B cell (primary cell): ENCODE results near the gene ENG. TPM values are rescaled to one million over a fixed set of nuclear protein-coding genes. Genes with fewer than 3 reads are reported as not detected.
A peak's percentile ranks its signal among the peaks of the same experiment; 100 is the strongest.

Experiments
- ATAC-seq: fragments of 200-7000 bp; cut with Tn5 transposase; one replicate; pipeline ENCODE4 v1.10.0; 2021; ENCODE audit warnings: low read depth, mild to moderate bottlenecking, moderate number of reproducible peaks, moderate library complexity
- CTCF ChIA-PET: fragments of 350-600 bp; sonication (Branson Sonifier 250); formaldehyde crosslinking; loops from one replicate; lab custom pipeline; 2021; ENCODE audit warnings: antibody characterized with exemption, inconsistent platforms; lab: Charles Lee
- POLR2A ChIA-PET: fragments of 350-600 bp; sonication (Branson Sonifier 250); formaldehyde crosslinking; loops from one replicate; lab custom pipeline; 2021; ENCODE audit warnings: antibody characterized with exemption; lab: Charles Lee
- DNase-seq: peaks from one replicate; pipeline ENCODE4 v3.0.0; 2013
- H2AFZ ChIP-seq: 2 replicates; pipeline ENCODE4 v1.6.1; 2012; ENCODE audit warnings: mild to moderate bottlenecking, low read depth, low read length; ENCODE audit not compliant: insufficient read depth, poor library complexity, severe bottlenecking
- H3K27ac ChIP-seq, 2 donors: 1 replicate in 1 of 2; 2 replicates in 1 of 2; pipeline ENCODE4 v1.5.1; 2012 to 2013; ENCODE audit warnings: low read length in 2 of 2, mild to moderate bottlenecking in 2 of 2, moderate library complexity in 1 of 2
- H3K27me3 ChIP-seq, 4 experiments: fragments of 200-600 bp in 1 of 4; sonication (generic) in 1 of 4; replicated peaks in 1 of 4; 1 replicate in 2 of 4; 2 replicates in 2 of 4; pipeline versions ENCODE4 v1.6.1 to v1.7.0; 2013 to 2016; ENCODE audit warnings: low read length in 3 of 4, mild to moderate bottlenecking in 2 of 4, mixed read lengths in 1 of 4, moderate library complexity in 1 of 4; ENCODE audit not compliant: insufficient read depth in 4 of 4, control insufficient read depth in 3 of 4; ENCODE audit errors: control extremely low read depth in 1 of 4
- H3K36me3 ChIP-seq, 2 experiments: replicated peaks in 1 of 2; 1 replicate in 1 of 2; 2 replicates in 1 of 2; pipeline versions ENCODE4 v1.6.1 to v1.7.1; 2013; ENCODE audit warnings: low read length in 1 of 2; ENCODE audit not compliant: insufficient read depth in 2 of 2, control insufficient read depth in 1 of 2; ENCODE audit errors: control extremely low read depth in 1 of 2, extremely low read depth in 1 of 2
- H3K4me1 ChIP-seq, 2 donors: fragments of 200-600 bp in 1 of 2; sonication (generic) in 1 of 2; 1 replicate in 1 of 2; 2 replicates in 1 of 2; pipeline versions ENCODE4 v1.5.1 to v1.6.1; 2013 to 2017; ENCODE audit warnings: low read length in 2 of 2; ENCODE audit not compliant: control insufficient read depth in 2 of 2, insufficient read depth in 2 of 2
- H3K4me2 ChIP-seq: replicated peaks from 2 replicates; pipeline ENCODE3; 2012; ENCODE audit warnings: mild to moderate bottlenecking, low read depth, low read length; ENCODE audit not compliant: poor library complexity, severe bottlenecking
- H3K4me3 ChIP-seq, 5 experiments: fragments of 200-600 bp in 1 of 5; sonication (generic) in 1 of 5; 1 replicate in 3 of 5; 2 replicates in 2 of 5; pipeline versions ENCODE4 v1.5.1 to v1.7.0; 2011 to 2016; ENCODE audit warnings: low read length in 4 of 5, mild to moderate bottlenecking in 4 of 5, low read depth in 2 of 5, control low read depth in 1 of 5, moderate library complexity in 1 of 5; ENCODE audit not compliant: insufficient read depth in 1 of 5; ENCODE audit errors: control extremely low read depth in 1 of 5, extremely low read depth in 1 of 5
- H3K79me2 ChIP-seq: fragments of 200-600 bp; sonication (generic); one replicate; pipeline ENCODE4 v1.6.0; 2016; ENCODE audit warnings: low read length; ENCODE audit not compliant: control insufficient read depth, insufficient read depth
- H3K9ac ChIP-seq: fragments of 200-600 bp; sonication (generic); 2 replicates; pipeline ENCODE4 v1.6.1; 2017; ENCODE audit warnings: mild to moderate bottlenecking, low read length, moderate library complexity
- H3K9me3 ChIP-seq, 3 donors: one replicate each; pipeline versions ENCODE4 v1.6.1 to v1.7.1; 2013; ENCODE audit warnings: low read length in 2 of 3; ENCODE audit not compliant: control insufficient read depth in 2 of 3, insufficient read depth in 1 of 3; ENCODE audit errors: control extremely low read depth in 1 of 3
- H4K20me1 ChIP-seq: 2 replicates; pipeline ENCODE4 v1.6.0; 2012; ENCODE audit warnings: mild to moderate bottlenecking, low read length; ENCODE audit not compliant: insufficient read depth, control insufficient read depth, poor library complexity, severe bottlenecking
- H3K27ac Mint-ChIP-seq: one replicate; pipeline ENCODE4 v1.8.0; 2021; ENCODE audit warnings: mixed read lengths
- H3K27me3 Mint-ChIP-seq: one replicate; pipeline ENCODE4 v1.8.0; 2021; ENCODE audit warnings: mixed read lengths
- H3K4me1 Mint-ChIP-seq: one replicate; pipeline ENCODE4 v1.8.0; 2021; ENCODE audit warnings: mixed read lengths
- H3K4me3 Mint-ChIP-seq: one replicate; pipeline ENCODE4 v1.8.0; 2021; ENCODE audit warnings: mixed read lengths
- H3K9me3 Mint-ChIP-seq: one replicate; pipeline ENCODE4 v1.8.0; 2022; ENCODE audit warnings: mixed read lengths; ENCODE audit not compliant: insufficient read depth
- CTCF ChIP-seq: fragments of 200-600 bp; IDR thresholded peaks from one replicate; pipeline ENCODE4 v1.8.0; 2022; ENCODE audit warnings: antibody characterized with exemption, mild to moderate bottlenecking
- EZH2 ChIP-seq: IDR thresholded peaks from 2 replicates; pipeline ENCODE4 v1.6.1; 2012; ENCODE audit warnings: borderline replicate concordance, low read depth, mild to moderate bottlenecking, moderate library complexity, low read length; ENCODE audit not compliant: insufficient read depth, poor library complexity, severe bottlenecking
- WGBS: methylation state at CpG from one replicate; pipeline ENCODE4 v1.1.5; 2013; ENCODE audit warnings: missing lambda C conversion rate; ENCODE audit not compliant: insufficient coverage; 5-methylcytosine and 5-hydroxymethylcytosine counted together
- intact Hi-C: fragments of 100-400 bp; cut with micrococcal nuclease; formaldehyde crosslinking; loops from one replicate; pipeline ENCODE4 v1.10.0; 2022
- polyA plus RNA-seq: library from polyadenylated mRNA; depleted of rRNA; stranded (reverse); fragments of >200 nt; gene quantifications from 2 replicates; pipeline ENCODE4 v1.2.3, GENCODE V29; 2012
- total RNA-seq, 2 donors: library from RNA; stranded (reverse); fragments of 120-200 nt in 1 of 2; gene quantifications; 1 replicate in 1 of 2; 2 replicates in 1 of 2; pipeline versions ENCODE4 v1.2.3 to v1.2.4, GENCODE V29; 2013 to 2022

Gene ENG
- total and polyA plus RNA-seq, 2 donors (not counting 1 experiment from before 2014, with no cell fraction given), result 5.4 to 12.6 TPM

- ChIA-PET CTCF (interaction anchor here (0.7 to 7.8 kb wide), 2 partner anchors 41 to 109 kb away, joined by 3 to 34 read pairs; no protein-coding TSS in a partner anchor), POLR2A (interaction anchor here (0.7 kb wide), 2 partner anchors 63 to 483 kb away, joined by 6 read pairs; partner anchors contain the start of gene SLC2A8)
- no peak overlapping the region for H3K27ac ChIP-seq
- H3K36me3 ChIP-seq, result peaks cover 0 to 4% of the 10 kb centered on the region in 2 experiments
- WGBS, result no CpG with 5 or more reads among the region's 8 CpGs
- no peak for TF ChIP-seq EZH2
- TF ChIP-seq CTCF, result no peak
- Mint-ChIP-seq H3K4me3 (peak overlapping the region; percentile 11), H3K9me3 (no peaks in the 10 kb centered on the region), H3K27ac (no peak overlapping the region), H3K27me3 (no peaks in the 10 kb centered on the region), H3K4me1 (peaks cover 36% of the 10 kb centered on the region)
- DNase-seq (peak; percentile 62), ATAC-seq (peak; percentile 57)
- no peak overlapping the region for H3K9ac ChIP-seq
- H3K4me3 ChIP-seq, result no peak overlapping the region
- H3K27me3 ChIP-seq, result peaks cover 0 to 12% (median 3%) of the 10 kb centered on the region in 4 experiments
- intact Hi-C loops, result no loop called here
- H3K4me2 ChIP-seq, result peak overlapping the region; percentile 22
- peaks cover 21 to 38% of the 10 kb centered on the region in 2 donors for H3K4me1 ChIP-seq
- H4K20me1 ChIP-seq, result no peaks in the 10 kb centered on the region
- H3K9me3 ChIP-seq, result no peaks in the 10 kb centered on the region
- H2AFZ ChIP-seq, result no peak overlapping the region
- H3K79me2 ChIP-seq, result peaks cover 4% of the 10 kb centered on the region
Observed at GRCh38 chr9:127880143-127880542, 25.7 kb upstream of the ENG start.

DNA sequence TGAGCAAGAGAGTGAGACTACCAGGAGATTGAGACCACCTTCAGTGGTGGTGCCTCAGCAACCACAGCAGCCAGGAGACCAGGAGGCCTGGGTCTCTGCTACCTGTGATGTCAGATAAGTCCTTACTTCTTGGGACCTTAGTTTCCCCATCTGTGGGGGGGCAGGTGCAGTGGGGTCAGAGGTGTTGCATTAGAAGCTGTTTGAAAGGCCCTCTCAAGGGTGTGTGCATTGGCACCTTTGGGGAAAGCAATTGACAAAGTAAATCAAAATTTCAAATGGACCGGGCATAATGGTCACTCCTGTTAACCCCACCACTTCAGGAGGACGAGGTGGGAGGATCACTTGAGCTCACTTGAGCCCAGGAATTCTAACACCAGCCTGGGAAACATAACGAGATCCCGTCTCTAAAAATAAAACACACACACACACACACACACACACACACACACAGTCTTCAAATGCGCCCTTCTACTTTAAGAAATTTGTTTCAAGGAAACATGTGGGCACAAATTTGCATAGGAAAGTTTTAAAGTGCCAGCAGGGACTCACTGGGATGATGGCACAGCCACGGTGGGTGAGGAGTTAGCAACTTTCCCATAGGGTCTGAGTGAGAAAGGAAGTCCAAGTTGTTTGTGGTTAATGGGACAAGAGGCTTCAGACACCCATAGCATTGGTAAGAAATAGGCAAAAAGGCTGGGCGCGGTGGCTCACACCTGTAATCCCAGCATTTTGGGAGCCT lies 24.4 kb upstream of the ENG start:
- H3K9ac ChIP-seq, result no peak overlapping the region
- Mint-ChIP-seq H3K27ac (peak overlapping the region; percentile 32), H3K27me3 (no peaks in the 10 kb centered on the region), H3K4me3 (peak overlapping the region; percentile 29), H3K9me3 (no peaks in the 10 kb centered on the region), H3K4me1 (peaks cover 26% of the 10 kb centered on the region)
- TF ChIP-seq EZH2 (no peak), CTCF (no peak)
- WGBS, result 70% methylated on average over 5 of the region's 8 CpGs
- H3K4me1 ChIP-seq, result peaks cover 21 to 36% of the 10 kb centered on the region in 2 donors
- ATAC-seq, result no peak
- no peak overlapping the region for H3K27ac ChIP-seq
- H3K36me3 ChIP-seq, result no peaks in the 10 kb centered on the region
- POLR2A ChIA-PET, result interaction anchor here (0.7 kb wide), 2 partner anchors 366 to 1198 kb away, joined by 3 to 11 read pairs; no protein-coding TSS in a partner anchor
- H3K27me3 ChIP-seq, result peaks cover 0 to 12% (median 3%) of the 10 kb centered on the region in 4 experiments
- intact Hi-C loops, result no loop called here
- no peak overlapping the region for H3K4me3 ChIP-seq
- H4K20me1 ChIP-seq, result no peaks in the 10 kb centered on the region
- peak; percentile 38 for DNase-seq
- H3K79me2 ChIP-seq, result peaks cover 4% of the 10 kb centered on the region
- H2AFZ ChIP-seq, result no peak overlapping the region
- H3K9me3 ChIP-seq, result no peaks in the 10 kb centered on the region
- peak overlapping the region; percentile 17 for H3K4me2 ChIP-seq
- CTCF ChIA-PET, result interaction anchor here (0.5 to 7.8 kb wide), 4 partner anchors 9 to 144 kb away, joined by 3 to 34 read pairs (median 3); partner anchors contain the start of gene TOR2A
